HG02852 (cell line): ENCODE measurements around the gene ZNF33A.
"Not testable (repeated sequence)": the region's sequence is repeated elsewhere in the genome, so short reads cannot be mapped to it uniquely, and the experiment has no call there.

Experiments
- ATAC-seq: cut with Tn5 transposase; IDR thresholded peaks from one replicate; pipeline ENCODE4 v1.9.1; 2021; ENCODE audit warnings: mild to moderate bottlenecking, moderate library complexity; ENCODE audit not compliant: unreplicated experiment

ZNF33A gene

GRCh38 chr10:38010119-38010903, at the start of gene ZNF33A:
Gene ZNF33A (plus strand): TSS chr10:38010675. CDS start chr10:38012342, 1,667 bp downstream.
- ATAC-seq, result peak; percentile 83

GRCh38 chr10:37965006-37965405, 45.5 kb upstream of the ZNF33A start:
- ATAC-seq, result no peak

GRCh38 chr10:37972396-37972795, 38.1 kb upstream of the ZNF33A start:
- no peak for ATAC-seq

GRCh38 chr10:37975401-37975991, 35.0 kb upstream of the ZNF33A start:
- ATAC-seq, result no peak

DNA sequence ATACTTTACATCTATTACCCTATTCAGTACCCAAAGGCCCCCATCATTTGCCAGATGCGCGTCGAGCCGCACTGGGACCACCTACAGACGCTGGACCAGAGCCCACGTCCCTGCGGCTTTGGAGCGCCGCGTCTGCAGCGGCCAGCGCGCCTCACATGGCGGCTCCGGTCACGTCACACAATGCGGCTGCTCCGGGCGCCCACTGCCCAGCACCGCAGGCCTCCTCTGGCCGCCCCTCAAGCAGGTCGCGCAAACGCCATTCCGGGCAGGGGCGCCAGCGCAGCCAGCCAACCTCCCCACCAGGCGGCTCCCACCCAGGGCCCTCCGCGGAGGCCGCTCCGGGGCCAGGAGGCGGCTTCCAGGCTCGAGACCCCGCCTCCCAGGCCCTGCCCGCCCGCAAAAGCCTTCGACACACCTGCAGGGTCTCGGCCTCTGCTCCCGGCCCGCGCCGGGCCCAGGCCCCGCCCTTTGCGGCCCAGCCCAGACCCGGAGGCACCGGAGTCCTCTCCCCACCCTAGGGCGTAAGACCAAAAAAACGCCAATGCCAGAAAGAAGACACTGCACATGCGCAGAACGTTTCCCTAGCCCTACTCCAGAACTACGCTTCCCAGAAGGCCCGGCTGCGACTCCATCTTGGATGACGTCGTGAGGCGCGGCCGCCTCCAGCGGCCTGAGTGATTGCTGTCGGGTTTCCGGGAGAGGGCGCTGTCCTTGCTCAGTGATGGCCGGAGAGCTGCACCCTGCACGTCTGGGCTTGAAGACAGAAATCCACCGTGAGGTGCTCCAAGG, 34.2 kb upstream of the ZNF33A start, which contains the start of gene ZNF25:
ZNF25 (minus strand) TSS at position 557 of the 789 bp plus-strand sequence. CDS start 4,925 bp downstream, outside the sequence.
- peak; percentile 93 for ATAC-seq

GRCh38 chr10:37976880-37977203, 33.6 kb upstream of the ZNF33A start:
- peak; percentile 0 for ATAC-seq

GRCh38 chr10:37991655-37992054, 18.8 kb upstream of the ZNF33A start:
- ATAC-seq, result no peak

GRCh38 chr10:37992083-37992482, 18.4 kb upstream of the ZNF33A start:
- ATAC-seq, result no peak

DNA sequence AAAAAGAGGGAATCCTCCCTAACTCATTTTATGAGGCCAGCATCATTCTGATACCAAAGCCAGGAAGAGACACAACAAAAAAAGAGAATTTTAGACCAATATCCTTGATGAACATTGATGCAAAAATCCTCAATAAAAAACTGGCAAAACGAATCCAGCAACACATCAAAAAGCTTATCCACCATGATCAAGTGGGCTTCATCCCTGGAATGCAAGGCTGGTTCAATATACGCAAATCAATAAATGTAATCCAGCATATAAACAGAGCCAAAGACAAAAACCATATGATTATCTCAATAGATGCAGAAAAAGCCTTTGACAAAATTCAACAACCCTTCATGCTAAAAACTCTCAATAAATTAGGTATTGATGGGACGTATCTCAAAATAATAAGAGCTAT, 11.6 kb upstream of the ZNF33A start:
- not testable (repeated sequence) for ATAC-seq

GRCh38 chr10:38000474-38000873, 10.0 kb upstream of the ZNF33A start:
- not testable (repeated sequence) for ATAC-seq

DNA sequence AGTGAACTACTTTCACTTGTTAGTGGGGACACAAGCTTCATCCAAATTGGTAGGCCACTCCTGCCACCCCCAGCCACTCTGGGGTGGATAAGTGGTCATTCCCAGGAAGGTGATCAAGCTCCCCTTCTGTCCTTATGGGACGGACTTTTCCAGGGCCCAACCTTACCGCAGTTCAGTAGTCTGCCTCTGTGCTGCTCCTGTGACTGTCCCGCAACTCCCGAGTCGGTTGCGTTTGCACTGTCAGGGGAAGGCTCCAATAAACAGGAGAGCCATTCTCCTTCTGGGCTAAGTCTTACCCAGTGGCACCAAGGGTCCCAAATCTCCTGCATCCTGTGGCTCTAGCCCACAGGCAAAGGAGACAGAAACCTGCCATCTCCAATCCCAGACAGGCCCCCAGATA, 7.4 kb upstream of the ZNF33A start:
- no peak for ATAC-seq

DNA sequence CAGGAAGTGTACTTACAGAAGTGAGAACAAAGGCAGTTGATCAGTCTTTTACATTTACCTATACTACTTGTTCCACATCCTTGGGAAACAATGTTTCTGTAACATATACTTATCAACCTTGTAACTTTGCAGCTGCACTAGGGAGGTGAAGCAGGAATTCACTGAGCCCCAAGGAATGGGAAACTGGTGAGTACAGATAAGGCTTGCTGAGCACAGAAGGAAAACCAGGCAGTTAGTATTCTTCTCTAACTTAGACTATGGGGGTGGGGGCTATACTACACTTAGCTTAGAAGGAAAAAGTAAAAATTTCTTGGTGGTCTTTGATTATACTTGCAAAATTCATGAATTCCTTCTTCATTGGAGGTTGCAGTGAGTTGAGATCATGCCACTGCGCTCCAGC, 6.9 kb upstream of the ZNF33A start:
- no peak for ATAC-seq

GRCh38 chr10:38007551-38007950, 2.9 kb upstream of the ZNF33A start:
- ATAC-seq, result no peak

- ATAC-seq, result no peak
Observed at GRCh38 chr10:38007991-38008390, 2.5 kb upstream of the ZNF33A start.

DNA sequence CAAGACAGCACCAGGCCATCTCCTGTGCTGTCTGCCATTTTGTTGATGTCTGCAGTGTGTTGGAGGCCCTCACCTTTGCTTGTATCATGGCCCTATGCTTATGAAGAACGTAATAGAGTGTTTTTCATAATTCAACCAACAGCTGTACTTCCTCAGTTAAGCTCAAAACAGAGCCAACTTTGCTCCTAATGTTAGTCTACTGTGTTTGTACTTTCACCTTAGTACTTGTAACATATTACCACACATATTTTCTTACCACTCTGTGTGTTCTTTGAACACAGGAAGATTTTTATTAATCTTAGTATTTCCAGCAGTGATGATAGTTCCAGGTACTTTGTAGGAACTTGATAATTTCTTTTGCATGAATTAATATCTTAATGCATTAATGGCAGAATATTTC, 5.9 kb downstream of the ZNF33A start:
- ATAC-seq, result no peak

DNA sequence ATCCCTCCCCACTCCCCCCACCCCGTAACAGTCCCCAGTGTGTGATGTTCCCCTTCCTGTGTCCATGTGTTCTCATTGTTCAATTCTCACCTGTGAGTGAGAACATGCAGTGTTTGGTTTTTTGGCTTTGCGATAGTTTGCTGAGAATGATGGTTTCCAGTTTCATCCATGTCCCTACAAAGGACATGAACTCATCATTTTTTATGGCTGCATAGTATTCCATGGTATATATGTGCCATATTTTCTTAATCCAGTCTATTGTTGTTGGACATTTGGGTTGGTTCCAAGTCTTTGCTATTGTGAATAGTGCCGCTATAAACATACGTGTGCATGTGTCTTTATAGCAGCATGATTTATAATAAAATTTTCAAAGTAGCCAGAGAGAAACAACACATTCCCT, 8.6 kb downstream of the ZNF33A start:
- ATAC-seq, result not testable (repeated sequence)

- peak; percentile 93 for ATAC-seq
Observed at GRCh38 chr10:38025283-38025682, 14.8 kb downstream of the ZNF33A start.

DNA sequence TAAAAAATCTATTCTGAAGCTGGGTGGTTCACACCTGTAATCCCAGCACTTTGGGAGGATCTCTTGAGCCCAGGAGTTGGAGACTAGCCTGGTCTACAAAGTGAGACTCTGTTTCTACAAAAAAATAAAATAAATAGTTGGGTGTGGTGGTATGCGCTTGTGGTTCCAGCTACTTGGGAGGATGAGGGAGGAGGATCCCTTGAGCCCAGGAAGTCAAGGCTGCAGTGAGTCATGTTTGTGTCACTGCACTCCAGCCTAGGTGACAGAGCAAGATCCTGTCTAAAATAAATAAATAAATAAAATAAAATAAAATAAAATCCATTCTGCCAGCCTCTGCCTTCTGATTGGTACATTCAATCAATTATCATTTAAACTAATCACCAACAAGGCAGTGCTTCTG, 17.5 kb downstream of the ZNF33A start:
- ATAC-seq, result no peak

DNA sequence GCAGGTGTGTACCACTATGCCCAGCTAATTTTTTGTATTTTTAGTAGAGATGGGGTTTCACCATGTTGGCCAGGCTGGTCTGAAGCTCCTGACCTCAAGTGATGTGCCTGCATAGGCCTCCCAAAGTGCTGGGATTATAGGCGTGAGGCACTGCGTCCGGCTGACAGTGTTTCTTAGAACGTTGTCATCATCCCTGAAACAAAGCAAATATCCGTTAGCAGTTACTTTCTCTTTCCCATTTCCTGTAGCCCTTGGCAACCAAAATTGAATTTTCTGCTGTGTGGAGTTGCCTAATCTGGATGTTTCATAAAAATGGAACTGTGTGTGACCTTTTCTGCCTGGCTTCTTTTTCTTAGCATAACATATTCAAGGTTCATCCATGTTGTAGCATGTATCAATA, 22.4 kb downstream of the ZNF33A start:
- no peak for ATAC-seq

DNA sequence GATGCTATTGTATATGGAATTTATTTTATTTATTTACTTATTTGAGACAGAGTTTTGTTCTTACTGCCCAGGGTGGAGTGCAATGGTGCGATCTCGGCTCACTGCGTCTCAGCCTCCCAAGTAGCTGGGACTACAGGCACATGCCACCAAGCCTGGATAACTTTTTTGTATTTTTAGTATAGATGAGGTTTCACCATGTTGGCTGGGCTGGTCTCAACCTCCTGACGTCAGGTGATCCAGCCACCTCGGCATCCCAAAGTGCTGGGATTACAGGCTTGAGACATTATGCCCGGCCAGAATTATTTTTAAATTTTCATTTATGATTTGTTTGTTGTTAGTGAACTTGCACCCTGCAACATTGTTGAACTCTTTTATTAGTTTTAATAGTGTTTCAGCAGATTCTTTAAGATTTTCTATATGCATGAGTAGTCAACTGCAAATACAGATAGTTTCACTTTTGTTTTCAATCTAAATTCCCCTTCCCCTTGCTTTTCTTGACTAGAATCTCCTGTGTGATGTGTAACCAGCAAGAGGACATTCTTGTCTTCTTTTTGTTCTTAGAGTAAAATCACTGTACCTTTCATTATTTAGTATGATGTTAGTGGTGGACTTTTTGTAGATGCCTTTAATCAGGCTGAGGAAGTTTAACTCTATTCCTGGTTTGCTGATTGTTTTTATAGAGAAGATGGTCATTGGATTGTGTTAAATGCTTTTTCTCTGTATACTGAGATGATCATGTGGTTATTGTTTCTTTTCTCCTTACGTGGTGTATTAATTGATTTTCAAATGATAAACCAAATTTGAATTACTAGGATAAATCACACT, 27.8 kb downstream of the ZNF33A start:
- peak; percentile 92 for ATAC-seq

DNA sequence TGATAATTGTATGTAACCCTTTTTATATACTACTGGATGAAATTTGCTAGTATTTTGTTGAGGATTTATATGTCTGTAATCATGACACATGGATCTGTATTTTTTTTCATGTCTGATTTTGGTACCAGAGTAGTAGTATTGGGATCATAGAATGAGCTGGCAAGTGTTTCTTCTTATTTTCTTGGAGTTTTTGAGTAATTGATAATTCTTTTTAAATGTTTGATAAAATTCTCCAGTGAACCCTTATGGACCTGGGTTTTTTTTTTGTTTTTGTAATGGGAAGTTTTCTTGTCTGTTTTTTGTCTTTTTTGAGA, 28.4 kb downstream of the ZNF33A start:
- peak; percentile 25 for ATAC-seq
